ENCODE data around the gene ATRN. TPM values are rescaled to one million over a fixed set of nuclear protein-coding genes. Genes with fewer than 3 reads are reported as not detected.

ATRN gene
- total RNA-seq, 1 donor from 2014 or later: 50.2 TPM

DNA sequence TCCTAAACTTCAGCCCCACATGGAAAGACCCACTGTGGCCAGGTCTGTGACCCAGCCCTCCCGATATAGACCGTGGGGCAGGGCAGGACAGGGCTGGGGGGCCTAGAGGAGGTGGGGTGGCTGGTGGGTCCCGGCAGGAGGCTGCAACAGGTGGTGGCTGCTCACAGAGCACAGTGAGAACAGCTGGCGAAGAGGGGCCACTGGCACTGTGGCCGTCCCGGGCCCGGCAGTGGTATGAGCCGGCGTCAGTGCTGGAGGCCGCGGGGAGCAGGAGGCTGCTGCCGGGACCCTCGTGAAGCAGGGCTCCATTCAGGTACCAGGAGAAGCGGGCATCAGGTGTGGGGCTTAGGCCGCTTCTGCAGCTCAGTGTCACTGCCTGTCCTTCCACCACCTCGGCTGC lies 228.2 kb downstream of the ATRN start:
- H3K36me3 Mint-ChIP-seq (ENCODE audit: unreplicated experiment): no peaks in the 10 kb centered on the region
- no peak for DNase-seq (ENCODE audit: extremely low spot score, unreplicated experiment)
- H3K9me3 Mint-ChIP-seq (ENCODE audit: unreplicated experiment): no peaks in the 10 kb centered on the region
- H3K4me1 Mint-ChIP-seq (ENCODE audit: unreplicated experiment): no peaks in the 10 kb centered on the region
- H3K4me3 Mint-ChIP-seq (ENCODE audit: unreplicated experiment): no peak overlapping the region
- H3K27ac Mint-ChIP-seq (ENCODE audit: unreplicated experiment): no peak overlapping the region
- no peaks in the 10 kb centered on the region for H3K27me3 Mint-ChIP-seq (ENCODE audit: unreplicated experiment)
- TF ChIP-seq, protein P1, sequence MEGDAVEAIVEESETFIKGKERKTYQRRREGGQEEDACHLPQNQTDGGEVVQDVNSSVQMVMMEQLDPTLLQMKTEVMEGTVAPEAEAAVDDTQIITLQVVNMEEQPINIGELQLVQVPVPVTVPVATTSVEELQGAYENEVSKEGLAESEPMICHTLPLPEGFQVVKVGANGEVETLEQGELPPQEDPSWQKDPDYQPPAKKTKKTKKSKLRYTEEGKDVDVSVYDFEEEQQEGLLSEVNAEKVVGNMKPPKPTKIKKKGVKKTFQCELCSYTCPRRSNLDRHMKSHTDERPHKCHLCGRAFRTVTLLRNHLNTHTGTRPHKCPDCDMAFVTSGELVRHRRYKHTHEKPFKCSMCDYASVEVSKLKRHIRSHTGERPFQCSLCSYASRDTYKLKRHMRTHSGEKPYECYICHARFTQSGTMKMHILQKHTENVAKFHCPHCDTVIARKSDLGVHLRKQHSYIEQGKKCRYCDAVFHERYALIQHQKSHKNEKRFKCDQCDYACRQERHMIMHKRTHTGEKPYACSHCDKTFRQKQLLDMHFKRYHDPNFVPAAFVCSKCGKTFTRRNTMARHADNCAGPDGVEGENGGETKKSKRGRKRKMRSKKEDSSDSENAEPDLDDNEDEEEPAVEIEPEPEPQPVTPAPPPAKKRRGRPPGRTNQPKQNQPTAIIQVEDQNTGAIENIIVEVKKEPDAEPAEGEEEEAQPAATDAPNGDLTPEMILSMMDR (IDR thresholded peaks at IDR 0.05): no peak

Other genes with a start within 250 kb of the ATRN start
- gene SLC4A11, start 231.8 kb upstream of the ATRN start, total RNA-seq: 2.4 and 3.2 TPM in 2 replicates
- 13.7 and 15.1 TPM in 2 replicates for gene DNAAF9, start 63.3 kb upstream of the ATRN start, total RNA-seq
- gene GFRA4, start 192.4 kb downstream of the ATRN start, total RNA-seq: not detected in 2 replicates
- 32.0 and 34.7 TPM in 2 replicates for gene ADAM33, start 211.0 kb downstream of the ATRN start, total RNA-seq
- gene SIGLEC1, start 241.6 kb downstream of the ATRN start, total RNA-seq: 0.21 TPM in 2 replicates

Measured in osteocyte (in vitro differentiated cells).